GM12878 (cell line): ENCODE data around the gene EPHB1. TPM values are rescaled to one million over a fixed set of nuclear protein-coding genes. Genes with fewer than 3 reads are reported as not detected.

Experiments
- ATAC-seq: fragments of 200-7000 bp; cut with Tn5 transposase; 3 replicates; pipeline ENCODE4 v1.9.1; 2020; ENCODE audit warnings: mild to moderate bottlenecking, moderate library complexity
- BruUV-seq: library from RNA; stranded (reverse); fragments of 400-500 nt; replicated peaks from 2 replicates; lab custom pipeline; 2021; lab: Mats Ljungman, UMichigan
- CTCF ChIA-PET: fragments of 300-600 bp; sonication (Branson Sonifier 250); formaldehyde crosslinking; extraction: SDS; loops from one replicate; lab custom pipeline; 2021; ENCODE audit warnings: inconsistent platforms; lab: Yijun Ruan, JAX
- POLR2A ChIA-PET: fragments of 350-600 bp; formaldehyde crosslinking; extraction: SDS; loops from one replicate; lab custom pipeline; 2021; ENCODE audit warnings: inconsistent platforms; lab: Charles Lee
- RAD21 ChIA-PET: fragments of 300-600 bp; sonication (Branson Sonifier 250); formaldehyde crosslinking; loops from one replicate; lab custom pipeline; 2023; ENCODE audit warnings: antibody characterized with exemption; ENCODE audit not compliant: unreplicated experiment; lab: Charles Lee
- SMC1A ChIA-PET: fragments of 300-600 bp; sonication (Branson Sonifier 250); formaldehyde crosslinking; loops from one replicate; lab custom pipeline; 2023; ENCODE audit not compliant: unreplicated experiment, uncharacterized antibody; lab: Charles Lee
- DNase-seq: peaks from one replicate; pipeline ENCODE4 v3.0.0-alpha.2; 2011; ENCODE audit warnings: low read depth, low spot score
- FAIRE-seq: peaks from 3 replicates; lab custom pipeline; 2011; peaks lifted over from hg19 to GRCh38; lab: Jason Lieb, UNC
- H2AFZ ChIP-seq: 2 replicates; pipeline ENCODE4 v1.6.0; 2011; ENCODE audit warnings: low read depth, low read length, control low read depth; ENCODE audit not compliant: control insufficient read depth
- H3K27ac ChIP-seq: 2 replicates; pipeline ENCODE4 v1.5.1; 2011; ENCODE audit warnings: control low read depth; ENCODE audit not compliant: control insufficient read depth, insufficient read depth
- H3K27me3 ChIP-seq, 2 experiments: replicated peaks in 1 of 2; 2 replicates each; pipeline versions ENCODE4 v1.6.0 to v1.6.1; 2011; ENCODE audit warnings: low read length in 1 of 2; ENCODE audit not compliant: control insufficient read depth in 2 of 2, insufficient read depth in 2 of 2
- H3K36me3 ChIP-seq, 2 experiments: 2 replicates each; pipeline ENCODE4 v1.5.1; 2011; ENCODE audit warnings: low read length in 1 of 2; ENCODE audit not compliant: control insufficient read depth in 2 of 2, insufficient read depth in 2 of 2
- H3K4me1 ChIP-seq: 2 replicates; pipeline ENCODE4 v1.6.1; 2011; ENCODE audit warnings: mild to moderate bottlenecking, low read length, moderate library complexity, mixed read lengths; ENCODE audit not compliant: control insufficient read depth, insufficient read depth
- H3K4me2 ChIP-seq: 2 replicates; pipeline ENCODE4 v1.6.0; 2011; ENCODE audit warnings: control low read depth; ENCODE audit not compliant: control insufficient read depth, insufficient read depth
- H3K4me3 ChIP-seq: fragments of 200-600 bp; sonication (generic); 2 replicates; pipeline ENCODE4 v1.5.1; 2016
- H3K79me2 ChIP-seq: 2 replicates; pipeline ENCODE4 v1.6.0; 2011; ENCODE audit warnings: low read length; ENCODE audit not compliant: control insufficient read depth, insufficient read depth
- H3K9ac ChIP-seq: 2 replicates; pipeline ENCODE4 v1.8.0; 2011; ENCODE audit warnings: low read length, control low read depth, mixed read lengths; ENCODE audit not compliant: control insufficient read depth, insufficient read depth
- H3K9me3 ChIP-seq: replicated peaks from 3 replicates; pipeline ENCODE4 v1.5.1; 2011; ENCODE audit warnings: mild to moderate bottlenecking, low read length; ENCODE audit not compliant: control insufficient read depth, insufficient read depth
- H4K20me1 ChIP-seq: 2 replicates; pipeline ENCODE4 v1.6.0; 2011; ENCODE audit not compliant: control insufficient read depth, insufficient read depth
- ATF7 ChIP-seq: fragments of 450-650 bp; IDR thresholded peaks from 2 replicates; pipeline ENCODE4 v1.6.1; 2016; ENCODE audit warnings: low read depth, mild to moderate bottlenecking
- EGR1 ChIP-seq, 2 experiments: IDR thresholded peaks; 1 replicate in 1 of 2; 2 replicates in 1 of 2; pipeline ENCODE4 v1.6.1; 2011 to 2012; ENCODE audit warnings: low read depth in 2 of 2, low read length in 2 of 2, borderline replicate concordance in 1 of 2, mild to moderate bottlenecking in 1 of 2, moderate library complexity in 1 of 2
- HDAC6 ChIP-seq: fragments of 200-600 bp; sonication (generic); IDR thresholded peaks from one replicate; pipeline ENCODE4 v1.8.0; 2017; ENCODE audit warnings: antibody characterized with exemption; ENCODE audit not compliant: unreplicated experiment
- LARP7 ChIP-seq: fragments of 450-650 bp; IDR thresholded peaks from 2 replicates; pipeline ENCODE4 v1.6.1; 2017; ENCODE audit warnings: mild to moderate bottlenecking
- PAX8 ChIP-seq: fragments of 450-650 bp; IDR thresholded peaks from 2 replicates; pipeline ENCODE4 v1.6.1; 2017; ENCODE audit warnings: mild to moderate bottlenecking, moderate library complexity
- POLR2AphosphoS5 ChIP-seq: IDR thresholded peaks from 2 replicates; pipeline ENCODE4 v1.6.1; 2011; ENCODE audit warnings: mild to moderate bottlenecking, low read length, inconsistent platforms
- ZNF622 ChIP-seq: fragments of 450-650 bp; IDR thresholded peaks from 2 replicates; pipeline ENCODE4 v1.6.1; 2017; ENCODE audit warnings: mild to moderate bottlenecking, inconsistent platforms
- ZZZ3 ChIP-seq: IDR thresholded peaks from 2 replicates; pipeline ENCODE4 v1.6.1; 2011; ENCODE audit warnings: low read depth; ENCODE audit not compliant: control insufficient read depth, insufficient read length
- WGBS: methylation state at CpG from one replicate; pipeline ENCODE4 v1.1.6; 2016; ENCODE audit warnings: low lambda C conversion rate; ENCODE audit not compliant: insufficient replicate concordance, insufficient coverage; ENCODE audit errors: missing lambda C conversion rate; 5-methylcytosine and 5-hydroxymethylcytosine counted together
- in situ Hi-C: fragments of 300-500 bp; cut with MboI; formaldehyde crosslinking; loops from 9 replicates; pipeline ENCODE4 v1.14.3; 2018; ENCODE audit warnings: mixed read lengths
- intact Hi-C: fragments of 100-400 bp; cut with micrococcal nuclease; formaldehyde crosslinking; loops from one replicate; pipeline ENCODE4 v1.14.2; 2022; ENCODE audit not compliant: unreplicated experiment
- polyA plus RNA-seq, 11 experiments: library from polyadenylated mRNA; depleted of rRNA in 4 of 11; unstranded in 6 of 11; stranded (reverse) in 5 of 11; fragments of >200 nt; fragmentation: Nextera tagmentation in 4 of 11; fragmentation: Illumina TruSeq in 1 of 11; extraction: Ambion mirVana in 4 of 11; extraction: Trizol in 1 of 11; gene quantifications; 1 replicate in 1 of 11; 2 replicates in 10 of 11; pipeline versions ENCODE4 v1.2.1 to v1.2.3, GENCODE V29; 2011 to 2016; ENCODE audit warnings: inconsistent platforms in 2 of 11, missing spikeins in 2 of 11, low read depth in 1 of 11
- total RNA-seq, 4 experiments: library from RNA; depleted of rRNA in 3 of 4; stranded (reverse); fragments of >200 nt in 3 of 4; fragmentation: Illumina TruSeq in 1 of 4; extraction: Trizol in 1 of 4; gene quantifications; 2 replicates each; pipeline versions ENCODE4 v1.2.1 to v1.2.3, GENCODE V29; 2013 to 2021
- TF ChIP-seq, protein P1 (sequence below): fragments of 450-650 bp; IDR thresholded peaks from 2 replicates; pipeline ENCODE4 v1.6.1; 2017; ENCODE audit warnings: mild to moderate bottlenecking
- TF ChIP-seq, protein P2 (sequence below): fragments of 450-650 bp; IDR thresholded peaks from 2 replicates; pipeline ENCODE4 v1.6.1; 2014; ENCODE audit warnings: mild to moderate bottlenecking
- TF ChIP-seq, protein P3 (sequence below): IDR thresholded peaks from 2 replicates; pipeline ENCODE4 v1.6.1; 2011; ENCODE audit warnings: borderline replicate concordance, low read depth, mild to moderate bottlenecking, moderate library complexity, mixed read lengths, low read length; ENCODE audit not compliant: insufficient read depth; ENCODE audit errors: extremely low read length
- TF ChIP-seq, protein P4 (sequence below): IDR thresholded peaks from 2 replicates; pipeline ENCODE4 v1.6.1; 2012; ENCODE audit warnings: low read depth, low read length, improper control_type of control experiment

The EPHB1 gene
- total and polyA plus RNA-seq, 10 of the 15 experiments (the other 5 are each of a cell fraction or from before 2014, with no cell fraction given), result 0.33 to 23.8 (median 1.2) TPM

DNA sequence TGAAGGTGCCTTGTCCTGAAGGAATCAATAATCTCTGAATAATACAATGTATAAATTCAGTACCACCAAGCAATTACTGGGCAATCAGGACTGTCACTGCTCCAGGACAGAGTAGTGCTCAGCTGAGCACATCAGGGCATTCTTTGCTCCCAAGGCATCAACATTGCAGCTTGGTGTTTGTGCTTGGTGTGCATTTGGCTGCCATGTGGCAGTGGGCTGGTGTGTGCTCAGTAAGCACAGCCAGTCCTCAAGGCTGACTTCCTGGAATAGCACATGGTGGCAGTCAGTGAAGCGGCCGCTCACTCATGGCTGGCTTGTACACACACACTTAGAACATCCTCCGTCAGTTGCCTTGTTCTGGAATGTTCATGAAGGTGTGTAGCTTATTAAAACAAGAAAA lies 217.0 kb downstream of the EPHB1 start:
- H3K4me1 ChIP-seq, result no peaks in the 10 kb centered on the region
- FAIRE-seq, result no peak
- no peak overlapping the region for H3K4me2 ChIP-seq
- no peaks in the 10 kb centered on the region for H4K20me1 ChIP-seq
- no peaks in the 10 kb centered on the region for H3K27me3 ChIP-seq
- no peaks in the 10 kb centered on the region; a peak in 1 of 4 replicates for H3K36me3 ChIP-seq
- no peak overlapping the region for H3K27ac ChIP-seq
- RAD21 ChIA-PET, result no interaction called here
- TF ChIP-seq ZNF622, result no peak
- TF ChIP-seq, protein P1, sequence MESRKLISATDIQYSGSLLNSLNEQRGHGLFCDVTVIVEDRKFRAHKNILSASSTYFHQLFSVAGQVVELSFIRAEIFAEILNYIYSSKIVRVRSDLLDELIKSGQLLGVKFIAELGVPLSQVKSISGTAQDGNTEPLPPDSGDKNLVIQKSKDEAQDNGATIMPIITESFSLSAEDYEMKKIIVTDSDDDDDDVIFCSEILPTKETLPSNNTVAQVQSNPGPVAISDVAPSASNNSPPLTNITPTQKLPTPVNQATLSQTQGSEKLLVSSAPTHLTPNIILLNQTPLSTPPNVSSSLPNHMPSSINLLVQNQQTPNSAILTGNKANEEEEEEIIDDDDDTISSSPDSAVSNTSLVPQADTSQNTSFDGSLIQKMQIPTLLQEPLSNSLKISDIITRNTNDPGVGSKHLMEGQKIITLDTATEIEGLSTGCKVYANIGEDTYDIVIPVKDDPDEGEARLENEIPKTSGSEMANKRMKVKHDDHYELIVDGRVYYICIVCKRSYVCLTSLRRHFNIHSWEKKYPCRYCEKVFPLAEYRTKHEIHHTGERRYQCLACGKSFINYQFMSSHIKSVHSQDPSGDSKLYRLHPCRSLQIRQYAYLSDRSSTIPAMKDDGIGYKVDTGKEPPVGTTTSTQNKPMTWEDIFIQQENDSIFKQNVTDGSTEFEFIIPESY, result no peak
- no peak overlapping the region for H2AFZ ChIP-seq
- no peak for ATAC-seq
- H3K4me3 ChIP-seq, result no peak overlapping the region
- no peak for DNase-seq
- in situ Hi-C loops (no loop called here), intact Hi-C loops (no loop called here)
- no peak overlapping the region for H3K9ac ChIP-seq
- BruUV-seq, result no TSS peak
- no peaks in the 10 kb centered on the region for H3K79me2 ChIP-seq
- CTCF ChIA-PET, result interaction anchor here (0.6 kb wide), 1 partner anchor 1406 kb away, joined by 3 read pairs; no protein-coding TSS in a partner anchor
- POLR2A ChIA-PET, result no interaction called here
- SMC1A ChIA-PET, result interaction anchor here (1.7 kb wide), 1 partner anchor 10 kb away, joined by 5 read pairs; no protein-coding TSS in a partner anchor
- WGBS, result 86% methylated on average over 3 of the region's 3 CpGs
- H3K9me3 ChIP-seq, result no peaks in the 10 kb centered on the region

DNA sequence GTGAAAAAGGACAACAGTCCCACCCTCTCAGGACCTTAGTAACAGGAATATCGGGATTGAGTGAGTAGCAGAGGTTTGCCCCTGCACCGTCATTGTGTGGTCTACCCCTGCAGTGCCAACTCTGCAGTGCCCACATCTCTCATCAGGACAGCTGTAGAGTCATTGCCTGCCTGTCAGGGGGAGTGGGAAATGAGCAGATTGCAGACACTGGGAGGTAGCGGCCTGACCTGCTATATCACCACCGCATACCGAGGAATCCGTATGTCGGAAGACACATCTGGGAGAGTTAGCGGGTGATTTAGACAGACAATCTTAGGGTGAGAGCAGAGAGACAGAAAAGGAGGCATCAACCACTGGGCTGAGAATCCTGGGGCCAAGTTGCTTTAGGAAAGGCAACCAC lies 218.1 kb downstream of the EPHB1 start:
- no TSS peak for BruUV-seq
- Histone ChIP-seq H3K27me3 (no peaks in the 10 kb centered on the region), H3K4me2 (no peak overlapping the region), H3K79me2 (no peaks in the 10 kb centered on the region), H3K27ac (no peak overlapping the region), H3K4me3 (no peak overlapping the region), H2AFZ (no peak overlapping the region), H3K4me1 (peaks cover 9% of the 10 kb centered on the region), H3K9ac (no peak overlapping the region), H4K20me1 (no peaks in the 10 kb centered on the region), H3K36me3 (no peaks in the 10 kb centered on the region; a peak in 1 of 4 replicates), H3K9me3 (no peaks in the 10 kb centered on the region)
- RAD21 ChIA-PET, result no interaction called here
- SMC1A ChIA-PET, result interaction anchor here (1.4 to 1.7 kb wide), 4 partner anchors 9 to 35 kb away, joined by 3 to 5 read pairs (median 4); no protein-coding TSS in a partner anchor
- POLR2A ChIA-PET, result no interaction called here
- in situ Hi-C loops (no loop called here), intact Hi-C loops (no loop called here)
- ATAC-seq, result no peak
- CTCF ChIA-PET, result interaction anchor here (1.0 kb wide), 1 partner anchor 15 kb away, joined by 3 read pairs; no protein-coding TSS in a partner anchor
- FAIRE-seq, result no peak
- 73% methylated on average over 8 of the region's 8 CpGs for WGBS
- no peak for DNase-seq
- TF ChIP-seq EGR1 (IDR thresholded peaks at IDR 0.05; ENCODE audit: borderline replicate concordance in 1 of 2, low read depth in 2 of 2, low read length in 2 of 2) (no peak), ZNF622 (no peak), ATF7 (no peak), LARP7 (no peak), ZZZ3 (no peak), POLR2AphosphoS5 (no peak), HDAC6 (no peak), PAX8 (no peak)
- TF ChIP-seq, protein P2, sequence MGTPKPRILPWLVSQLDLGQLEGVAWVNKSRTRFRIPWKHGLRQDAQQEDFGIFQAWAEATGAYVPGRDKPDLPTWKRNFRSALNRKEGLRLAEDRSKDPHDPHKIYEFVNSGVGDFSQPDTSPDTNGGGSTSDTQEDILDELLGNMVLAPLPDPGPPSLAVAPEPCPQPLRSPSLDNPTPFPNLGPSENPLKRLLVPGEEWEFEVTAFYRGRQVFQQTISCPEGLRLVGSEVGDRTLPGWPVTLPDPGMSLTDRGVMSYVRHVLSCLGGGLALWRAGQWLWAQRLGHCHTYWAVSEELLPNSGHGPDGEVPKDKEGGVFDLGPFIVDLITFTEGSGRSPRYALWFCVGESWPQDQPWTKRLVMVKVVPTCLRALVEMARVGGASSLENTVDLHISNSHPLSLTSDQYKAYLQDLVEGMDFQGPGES, result no peak
- TF ChIP-seq, protein P3, sequence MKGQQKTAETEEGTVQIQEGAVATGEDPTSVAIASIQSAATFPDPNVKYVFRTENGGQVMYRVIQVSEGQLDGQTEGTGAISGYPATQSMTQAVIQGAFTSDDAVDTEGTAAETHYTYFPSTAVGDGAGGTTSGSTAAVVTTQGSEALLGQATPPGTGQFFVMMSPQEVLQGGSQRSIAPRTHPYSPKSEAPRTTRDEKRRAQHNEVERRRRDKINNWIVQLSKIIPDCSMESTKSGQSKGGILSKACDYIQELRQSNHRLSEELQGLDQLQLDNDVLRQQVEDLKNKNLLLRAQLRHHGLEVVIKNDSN, result no peak
- TF ChIP-seq, protein P4, sequence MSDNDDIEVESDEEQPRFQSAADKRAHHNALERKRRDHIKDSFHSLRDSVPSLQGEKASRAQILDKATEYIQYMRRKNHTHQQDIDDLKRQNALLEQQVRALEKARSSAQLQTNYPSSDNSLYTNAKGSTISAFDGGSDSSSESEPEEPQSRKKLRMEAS, result no peak
